HG03457 (cell line): ENCODE measurements around the gene MALRD1.

Experiments
- ATAC-seq: cut with Tn5 transposase; IDR thresholded peaks from one replicate; pipeline ENCODE4 v1.9.1; 2021; ENCODE audit warnings: moderate number of reproducible peaks; ENCODE audit not compliant: unreplicated experiment

MALRD1 gene

GRCh38 chr10:19332304-19332703, 283.7 kb downstream of the MALRD1 start:
- ATAC-seq = no peak

DNA sequence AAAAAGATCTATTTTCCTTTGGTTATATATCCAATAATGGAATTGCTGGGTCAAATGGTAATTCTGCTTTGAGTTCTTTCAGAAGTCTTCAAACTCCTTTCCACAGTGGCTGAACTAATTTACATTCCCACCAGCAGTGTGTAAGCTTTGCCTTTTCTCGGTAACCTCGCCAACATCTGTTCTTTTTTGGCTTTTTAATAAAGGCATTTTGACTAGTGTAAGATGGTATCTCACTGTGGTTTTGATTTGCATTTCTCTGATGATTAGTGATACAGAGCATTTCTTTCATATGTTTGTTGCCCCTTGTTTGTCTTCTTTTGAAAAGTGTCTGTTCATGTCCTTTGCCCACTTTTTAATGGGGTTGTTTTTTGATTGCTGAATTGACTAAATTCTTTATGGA, 285.0 kb downstream of the MALRD1 start:
- no peak for ATAC-seq

GRCh38 chr10:19347621-19348020, 299.0 kb downstream of the MALRD1 start:
- no peak for ATAC-seq

- no peak for ATAC-seq
Observed at GRCh38 chr10:19367176-19367575, 318.6 kb downstream of the MALRD1 start.

- no peak for ATAC-seq
Observed at GRCh38 chr10:19373988-19374387, 325.4 kb downstream of the MALRD1 start.

DNA sequence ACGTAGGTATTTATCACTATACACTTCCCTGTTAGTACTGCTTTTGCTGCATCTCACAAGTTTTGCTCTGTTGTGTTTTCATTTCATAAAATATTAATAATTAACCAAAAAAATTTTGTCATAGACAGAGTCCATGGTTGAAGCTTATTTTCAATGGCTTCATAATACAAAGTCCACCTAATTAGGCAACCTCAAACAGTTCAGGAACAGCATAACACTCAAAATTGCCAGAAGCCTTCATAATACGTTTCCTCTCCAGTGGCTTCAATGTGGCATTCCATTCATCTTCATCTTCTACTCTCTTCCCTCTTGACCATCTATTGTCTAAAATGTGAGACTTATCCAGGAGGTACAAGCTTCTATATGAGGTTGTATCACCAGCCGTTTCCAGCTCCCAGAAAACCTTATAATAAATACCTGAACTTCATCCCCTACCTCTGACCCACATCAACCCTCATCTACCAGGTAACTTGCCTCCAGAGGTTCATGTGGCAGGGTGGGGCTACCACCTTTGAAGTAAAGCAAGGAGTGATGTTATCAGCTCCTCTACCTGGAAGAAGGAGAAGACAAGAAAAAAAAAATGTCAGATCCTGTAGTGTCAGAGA, 337.3 kb downstream of the MALRD1 start:
- no peak for ATAC-seq

DNA sequence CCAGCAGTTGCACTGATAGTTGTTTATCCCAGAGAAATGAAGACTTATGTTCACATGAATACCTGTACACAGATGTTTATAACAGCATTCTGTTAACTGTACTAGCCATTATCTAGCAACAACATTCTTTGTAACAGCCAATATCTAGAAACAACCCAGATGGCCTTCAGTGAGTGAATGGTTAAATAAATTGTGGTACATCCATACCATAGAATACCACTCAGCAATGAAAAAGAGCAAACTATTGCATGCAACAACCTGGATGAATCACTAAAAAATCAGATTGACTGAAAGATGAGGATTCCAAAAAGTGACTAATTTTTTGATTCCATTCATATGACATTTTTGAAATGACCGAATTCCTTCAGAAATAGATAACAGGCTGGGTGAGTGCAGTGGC, 360.3 kb downstream of the MALRD1 start:
- ATAC-seq = no peak

DNA sequence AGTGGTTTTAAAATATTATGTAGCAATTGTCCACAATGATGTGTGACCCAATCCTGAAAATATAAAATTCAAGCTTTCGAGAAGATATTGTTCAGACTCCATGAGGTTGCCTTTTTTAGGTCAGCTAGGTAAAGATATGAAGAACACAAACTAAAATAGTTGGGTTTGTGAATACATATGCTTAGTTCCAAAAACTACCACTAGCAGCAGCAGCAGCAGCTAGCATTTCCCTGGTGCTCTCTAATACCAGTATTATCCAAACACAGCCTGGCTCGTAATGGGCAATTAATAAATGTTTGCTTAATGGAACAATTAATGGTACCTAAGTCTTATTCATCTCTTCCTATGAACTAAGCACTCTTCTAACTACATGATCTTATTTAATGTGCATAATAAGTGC, 362.5 kb downstream of the MALRD1 start:
- ATAC-seq = no peak

DNA sequence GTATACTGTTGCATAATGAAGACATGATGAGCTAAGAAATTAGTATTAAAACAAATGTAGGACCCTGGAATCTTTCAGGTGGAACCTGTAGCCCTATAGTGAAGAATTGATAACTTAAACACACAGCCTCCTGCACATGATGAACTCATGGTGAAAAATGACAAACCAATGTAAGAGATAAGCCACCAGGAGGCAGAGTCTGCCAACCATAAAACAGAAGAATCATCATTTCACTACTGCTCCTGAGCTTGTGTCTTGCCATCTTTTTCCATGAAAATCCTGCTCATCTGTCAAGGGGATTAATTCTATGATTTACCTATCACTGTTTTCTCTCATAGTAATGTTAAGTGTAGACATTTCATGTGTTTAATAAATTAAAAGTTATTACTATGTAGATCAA, 363.9 kb downstream of the MALRD1 start:
- ATAC-seq = no peak

- no peak for ATAC-seq
Observed at GRCh38 chr10:19416164-19416563, 367.6 kb downstream of the MALRD1 start.

- ATAC-seq = no peak
Observed at GRCh38 chr10:19417740-19418139, 369.1 kb downstream of the MALRD1 start.

DNA sequence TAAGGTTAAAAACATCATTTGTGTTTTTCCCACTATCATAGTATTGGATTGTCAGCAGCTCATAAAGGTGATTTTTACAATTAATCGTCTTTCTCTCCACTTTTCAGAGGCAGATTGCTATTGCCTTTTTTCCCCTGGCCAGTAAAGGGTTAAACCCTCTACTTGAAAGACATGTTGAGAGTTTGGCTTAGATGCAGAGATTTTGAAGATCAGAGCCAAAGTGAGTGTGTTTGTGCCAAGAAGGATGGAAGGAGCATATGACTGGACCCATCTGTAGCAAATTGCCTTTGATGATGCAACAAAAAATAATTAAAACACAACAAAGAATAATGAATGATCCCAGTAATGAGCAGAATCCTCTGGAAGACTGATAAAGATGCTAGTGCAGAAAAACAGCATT, 373.1 kb downstream of the MALRD1 start:
- ATAC-seq = no peak

- ATAC-seq = no peak
Observed at GRCh38 chr10:19426034-19426433, 377.4 kb downstream of the MALRD1 start.

GRCh38 chr10:19431622-19432351, 383.2 kb downstream of the MALRD1 start:
- ATAC-seq = no peak

- no peak for ATAC-seq
Observed at GRCh38 chr10:19449860-19450259, 401.3 kb downstream of the MALRD1 start.

DNA sequence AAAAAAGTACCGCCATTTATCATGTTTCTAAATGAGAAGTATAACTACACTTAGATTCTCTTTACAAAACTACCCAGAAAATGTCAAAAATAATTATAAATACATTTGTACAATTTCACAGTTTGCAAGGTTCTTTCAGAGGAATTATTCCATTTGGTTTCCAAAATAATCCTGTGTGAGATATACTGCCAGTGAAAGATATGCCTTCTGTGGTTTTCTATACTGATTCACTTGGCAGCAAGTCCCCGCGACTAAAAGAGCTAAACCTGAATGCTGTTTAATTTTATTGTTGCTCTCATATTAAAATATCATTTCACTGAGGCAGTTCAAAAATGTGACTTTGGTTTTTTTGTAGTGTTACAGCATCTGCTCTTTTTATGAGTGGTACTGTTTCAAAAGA, 402.8 kb downstream of the MALRD1 start:
- no peak for ATAC-seq

DNA sequence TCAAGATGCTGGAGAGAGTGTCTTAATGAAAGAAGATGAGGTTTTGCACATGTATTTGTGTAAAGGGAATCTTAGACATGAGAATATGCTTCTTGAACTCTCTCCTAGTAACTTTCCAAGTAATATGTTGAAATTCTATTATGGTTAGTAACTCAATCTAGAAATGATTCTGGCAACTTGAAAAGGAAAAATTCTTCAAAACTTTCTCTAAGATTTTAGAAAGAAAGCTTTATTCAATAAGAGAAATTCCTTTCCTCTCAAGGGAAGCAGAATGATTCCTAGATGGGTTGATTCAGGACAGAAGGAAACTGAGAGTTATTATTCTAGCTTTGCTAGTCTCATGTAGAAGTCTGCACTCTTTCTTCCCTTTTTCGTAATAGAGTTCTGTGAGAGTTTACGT, 403.3 kb downstream of the MALRD1 start:
- no peak for ATAC-seq

DNA sequence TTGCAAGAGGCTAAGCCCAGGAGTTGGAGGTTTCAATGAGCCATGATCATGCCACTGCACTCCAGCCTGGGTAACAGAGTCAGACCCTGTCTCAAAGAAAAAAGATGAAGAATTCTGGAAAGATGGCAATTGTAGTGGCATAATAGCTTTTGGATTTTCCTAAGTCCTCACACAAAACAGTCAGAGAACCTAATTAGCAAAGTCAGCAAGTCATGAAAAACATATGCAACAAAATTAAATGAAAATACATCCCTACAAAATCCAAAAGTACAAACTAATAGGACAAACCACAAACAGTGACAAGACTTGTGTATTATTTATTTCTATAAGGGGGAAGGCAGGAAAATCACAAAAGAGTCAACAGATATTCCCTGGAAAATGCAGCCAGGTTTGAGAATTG, 405.4 kb downstream of the MALRD1 start:
- ATAC-seq = no peak

- no peak for ATAC-seq
Observed at GRCh38 chr10:19461588-19461987, 413.0 kb downstream of the MALRD1 start.

- ATAC-seq = no peak
Observed at GRCh38 chr10:19466709-19467108, 418.1 kb downstream of the MALRD1 start.

DNA sequence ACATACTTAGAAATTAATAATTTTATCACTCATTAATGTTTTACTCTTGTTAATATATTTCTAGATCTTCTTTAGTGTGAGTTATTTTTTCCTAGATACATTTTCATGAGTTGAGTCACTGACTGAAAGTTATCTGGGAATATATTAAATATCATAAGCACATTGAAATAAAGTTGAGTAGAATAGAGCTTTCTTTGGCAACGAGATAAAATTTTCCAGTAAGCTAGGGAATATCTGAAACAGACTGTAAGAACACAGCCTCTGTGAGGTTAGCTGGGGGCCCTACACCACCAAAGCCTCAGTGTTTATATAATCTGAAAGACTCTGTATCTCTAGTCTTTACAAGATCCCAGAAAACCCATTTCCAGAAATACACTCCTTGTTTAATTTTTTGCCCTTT, 419.8 kb downstream of the MALRD1 start:
- no peak for ATAC-seq

GRCh38 chr10:19469521-19469920, 420.9 kb downstream of the MALRD1 start:
- no peak for ATAC-seq

GRCh38 chr10:19479854-19480253, 431.3 kb downstream of the MALRD1 start:
- no peak for ATAC-seq
